GM04504 (cell line): Measurements from ENCODE around the gene MAST4.

ENCODE experiments used
- DNase-seq: peaks from one replicate; pipeline ENCODE4 v3.0.0-alpha.2; 2012; ENCODE audit warnings: low read depth

MAST4 gene

DNA sequence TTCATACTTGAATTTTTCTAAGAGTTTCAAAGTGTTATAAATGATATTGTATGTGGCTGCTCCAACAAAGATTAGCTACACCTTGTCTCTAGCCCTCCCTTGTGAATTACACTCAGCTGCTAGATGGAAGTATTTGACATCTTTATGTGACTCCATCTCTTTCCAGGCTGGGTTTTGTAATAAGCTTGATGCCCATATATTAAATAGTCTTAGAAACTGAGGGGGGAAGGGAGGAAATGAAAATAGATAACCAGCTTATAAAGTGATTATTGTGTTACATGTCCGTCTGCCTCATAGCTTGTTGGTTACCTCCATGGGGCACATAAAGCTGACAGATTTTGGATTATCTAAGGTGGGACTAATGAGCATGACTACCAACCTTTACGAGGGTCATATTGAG, 537.0 kb downstream of the MAST4 start:
- no peak for DNase-seq

- no peak for DNase-seq
These were observed 537.6 kb downstream of the MAST4 start for GRCh38 chr5:67133776-67134175.

GRCh38 chr5:67135381-67135984, 539.3 kb downstream of the MAST4 start:
- no peak for DNase-seq

DNA sequence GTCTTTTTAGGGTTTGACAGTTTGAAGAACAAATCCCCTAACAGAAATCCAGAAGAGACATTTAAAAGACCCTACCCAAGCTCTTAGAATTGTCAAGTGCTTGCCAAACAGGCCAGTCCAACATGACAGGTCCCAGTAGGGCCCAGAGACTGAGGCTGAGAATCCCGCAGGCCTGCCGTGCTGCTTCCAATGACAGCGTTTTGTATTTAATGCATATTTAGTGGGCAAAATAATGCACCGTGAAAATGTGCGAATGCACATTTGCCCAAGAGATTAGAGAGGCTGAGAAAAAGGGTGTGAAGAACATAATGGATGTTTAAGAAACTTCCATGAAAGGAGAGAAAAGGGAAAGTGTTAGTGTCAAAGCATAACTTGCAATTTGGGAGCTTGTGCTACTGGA, 542.8 kb downstream of the MAST4 start:
- no peak for DNase-seq

GRCh38 chr5:67140413-67140812, 544.2 kb downstream of the MAST4 start:
- no peak for DNase-seq

DNA sequence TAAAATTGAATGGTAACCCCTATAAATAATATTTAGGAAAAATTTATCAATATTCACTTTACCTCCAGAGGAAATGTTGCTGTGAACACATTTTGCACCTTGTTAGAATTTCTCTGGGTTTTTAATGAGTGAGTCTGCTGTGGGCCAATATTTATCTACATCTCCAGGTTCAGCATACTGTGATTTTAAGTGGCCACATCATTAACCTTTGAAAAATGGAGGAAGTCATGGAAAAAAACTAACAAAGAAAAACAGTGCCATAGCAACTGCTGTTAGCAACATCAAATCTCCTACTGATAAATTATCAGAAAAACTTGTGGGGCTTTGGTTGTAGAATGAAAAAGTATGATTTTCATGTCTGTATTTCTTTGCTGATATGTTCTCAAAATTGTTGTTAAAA, 545.5 kb downstream of the MAST4 start:
- no peak for DNase-seq

- no peak for DNase-seq
These were observed 546.6 kb downstream of the MAST4 start for GRCh38 chr5:67142816-67143215.

DNA sequence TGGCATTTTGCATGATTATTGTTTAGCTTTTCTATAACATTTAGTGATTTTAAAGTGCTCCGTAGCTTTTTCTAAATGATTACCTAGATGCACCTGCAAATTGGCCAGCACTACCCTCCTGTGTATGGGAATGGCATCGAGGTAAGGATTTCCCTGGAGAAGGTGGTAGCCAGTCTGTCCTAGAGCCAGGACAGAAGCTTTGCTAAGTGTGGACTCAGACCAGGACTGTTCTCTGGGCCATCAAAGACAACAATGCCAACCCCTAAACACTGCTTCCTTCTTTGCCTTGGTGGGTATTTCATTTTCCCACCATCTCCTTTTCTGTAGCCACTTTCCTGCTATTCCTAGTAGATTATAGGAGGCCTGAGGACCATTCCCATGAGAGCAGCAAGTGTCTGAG, 547.4 kb downstream of the MAST4 start:
- no peak for DNase-seq

DNA sequence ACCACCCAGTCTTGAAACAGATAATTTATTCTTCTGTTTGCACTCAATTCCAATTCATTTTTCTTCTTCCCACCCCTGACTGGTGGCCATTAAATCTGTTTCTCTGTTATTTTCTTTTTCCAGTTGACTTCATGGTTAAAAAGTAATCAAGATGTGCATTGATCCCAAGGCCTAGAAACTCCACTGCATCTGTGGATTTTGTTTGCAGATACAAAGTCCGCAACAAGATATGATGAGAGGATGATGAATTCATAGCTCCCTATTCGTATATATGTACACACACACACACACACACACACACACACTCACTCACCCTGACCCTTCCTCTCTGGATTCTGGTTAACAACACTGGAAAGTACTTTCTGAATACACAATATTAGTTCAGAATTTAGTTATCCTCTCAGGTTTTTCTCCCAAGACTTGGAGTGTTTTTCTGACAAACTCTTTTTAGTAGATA, 548.0 kb downstream of the MAST4 start:
- no peak for DNase-seq

GRCh38 chr5:67146574-67146973, 550.4 kb downstream of the MAST4 start:
- no peak for DNase-seq

GRCh38 chr5:67146981-67147380, 550.8 kb downstream of the MAST4 start:
- no peak for DNase-seq

- DNase-seq = no peak
These were observed 551.6 kb downstream of the MAST4 start for GRCh38 chr5:67147760-67148159.

GRCh38 chr5:67149057-67149950, 553.1 kb downstream of the MAST4 start:
- DNase-seq = no peak

GRCh38 chr5:67149951-67150523, 553.8 kb downstream of the MAST4 start:
- DNase-seq = no peak

DNA sequence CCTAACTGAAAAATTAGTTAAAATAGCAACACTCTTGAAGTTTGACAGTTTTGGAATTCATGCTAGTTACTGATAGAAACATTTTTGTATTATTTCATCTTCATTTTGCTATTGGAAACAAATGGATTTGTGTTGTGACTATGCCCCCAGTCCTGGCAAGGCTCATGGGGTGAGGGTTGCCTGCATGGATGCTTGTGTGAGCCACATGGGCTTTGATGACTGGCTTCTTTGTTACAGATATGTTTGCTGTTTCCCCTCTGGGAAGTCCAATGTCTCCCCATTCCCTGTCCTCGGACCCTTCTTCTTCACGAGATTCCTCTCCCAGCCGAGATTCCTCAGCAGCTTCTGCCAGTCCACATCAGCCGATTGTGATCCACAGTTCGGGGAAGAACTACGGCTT, 556.2 kb downstream of the MAST4 start:
- DNase-seq = no peak

DNA sequence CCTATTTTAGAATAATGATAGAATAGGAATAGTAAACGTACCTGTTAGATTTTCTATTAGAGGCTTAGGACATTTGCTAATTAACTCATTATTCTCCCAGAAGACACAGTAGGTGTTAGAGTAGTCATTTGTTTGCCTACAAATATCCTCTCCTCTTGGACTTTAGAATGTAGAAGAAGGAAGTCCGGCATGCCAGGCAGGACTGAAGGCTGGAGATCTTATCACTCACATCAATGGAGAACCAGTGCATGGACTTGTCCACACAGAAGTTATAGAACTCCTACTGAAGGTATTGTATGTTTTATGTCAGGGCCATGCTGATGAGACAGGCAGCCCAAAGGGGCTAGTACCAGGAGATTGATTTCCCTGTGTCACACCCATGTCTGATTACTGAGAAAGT, 557.1 kb downstream of the MAST4 start:
- no peak for DNase-seq

DNA sequence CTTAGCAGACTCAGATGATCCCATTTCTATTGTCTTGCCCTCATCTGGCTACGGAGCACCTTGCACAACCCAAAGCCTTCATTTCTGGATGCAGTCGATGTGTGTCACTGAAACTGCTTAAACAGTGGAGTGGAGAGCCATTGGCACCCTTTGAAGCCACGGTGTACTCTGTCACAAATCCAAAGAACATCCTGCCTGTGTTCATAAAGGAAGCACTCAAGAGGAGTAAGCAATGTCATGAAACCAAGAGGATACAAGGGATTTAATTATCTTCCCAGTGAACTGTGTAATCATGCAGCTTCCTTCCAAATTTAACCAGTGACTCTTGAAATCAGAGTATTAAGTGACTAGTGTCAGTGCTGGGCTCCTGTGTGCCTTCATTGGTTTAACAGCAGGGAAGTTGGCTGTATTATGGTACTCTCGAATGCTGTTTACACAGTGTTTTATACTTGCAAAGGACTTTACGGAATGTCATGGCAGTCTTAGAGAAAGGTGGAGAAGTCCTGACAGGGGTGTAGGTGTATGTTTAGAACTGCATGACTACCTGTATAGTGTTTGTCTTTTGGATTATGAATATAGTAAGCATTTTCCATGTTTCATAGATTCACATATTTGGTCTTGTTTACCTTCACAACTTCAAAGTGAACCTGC, 558.5 kb downstream of the MAST4 start:
- DNase-seq = no peak

GRCh38 chr5:67156976-67157583, 560.9 kb downstream of the MAST4 start:
- no peak for DNase-seq

DNA sequence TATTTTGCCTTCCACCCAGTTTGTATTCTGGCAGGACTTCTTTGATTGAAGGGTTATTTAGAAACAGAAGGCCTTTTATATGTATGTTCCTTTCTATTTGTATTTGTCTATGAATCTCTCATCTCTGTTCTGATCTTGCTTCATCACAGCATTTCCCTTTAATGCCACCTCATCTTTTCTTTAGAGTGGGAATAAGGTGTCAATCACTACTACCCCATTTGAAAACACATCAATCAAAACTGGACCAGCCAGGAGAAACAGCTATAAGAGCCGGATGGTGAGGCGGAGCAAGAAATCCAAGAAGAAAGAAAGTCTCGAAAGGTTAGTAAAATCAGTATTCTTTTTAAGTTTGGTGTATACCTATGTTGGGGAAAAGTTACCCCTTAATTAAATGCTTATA, 564.1 kb downstream of the MAST4 start:
- DNase-seq = no peak

DNA sequence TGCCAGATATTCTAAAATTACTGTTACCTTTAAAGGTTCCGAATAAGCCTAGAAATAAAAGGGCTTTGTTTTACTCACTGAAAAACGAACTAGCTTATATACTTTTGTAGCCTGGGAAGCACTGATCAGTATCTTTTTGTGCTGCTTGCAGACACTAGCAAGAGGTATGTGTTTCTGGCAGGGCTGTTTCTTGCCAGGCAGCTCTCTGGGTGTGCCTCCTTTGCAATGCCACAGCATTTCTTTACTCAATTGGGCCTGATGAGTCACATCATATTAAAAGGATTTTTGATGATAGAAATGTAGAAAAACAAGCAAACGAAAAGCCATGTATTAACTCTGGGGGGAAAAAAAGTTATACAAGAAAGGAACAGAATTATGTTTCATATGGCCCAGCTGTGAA, 564.8 kb downstream of the MAST4 start:
- DNase-seq = peak; percentile 29

- DNase-seq = no peak
These were observed 565.6 kb downstream of the MAST4 start for GRCh38 chr5:67161767-67162166.

DNA sequence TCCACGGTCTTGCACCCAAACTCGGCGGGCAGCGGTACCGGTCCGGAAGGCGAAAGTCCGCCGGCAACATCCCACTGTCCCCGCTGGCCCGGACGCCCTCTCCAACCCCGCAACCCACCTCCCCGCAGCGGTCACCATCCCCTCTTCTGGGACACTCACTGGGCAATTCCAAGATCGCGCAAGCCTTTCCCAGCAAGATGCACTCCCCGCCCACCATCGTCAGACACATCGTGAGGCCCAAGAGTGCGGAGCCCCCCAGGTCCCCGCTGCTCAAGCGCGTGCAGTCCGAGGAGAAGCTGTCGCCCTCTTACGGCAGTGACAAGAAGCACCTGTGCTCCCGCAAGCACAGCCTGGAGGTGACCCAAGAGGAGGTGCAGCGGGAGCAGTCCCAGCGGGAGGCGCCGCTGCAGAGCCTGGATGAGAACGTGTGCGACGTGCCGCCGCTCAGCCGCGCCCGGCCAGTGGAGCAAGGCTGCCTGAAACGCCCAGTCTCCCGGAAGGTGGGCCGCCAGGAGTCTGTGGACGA, 567.1 kb downstream of the MAST4 start:
- DNase-seq = no peak
